SU-DHL-6 (cell line): ENCODE measurements around the gene PSAPL1.

Experiments used
- H2AFZ ChIP-seq: fragments of 200-600 bp; sonication (generic); 2 replicates; pipeline ENCODE4 v1.6.1; 2014; ENCODE audit warnings: low read depth, mild to moderate bottlenecking, moderate library complexity, mixed read lengths, antibody characterized with exemption, low read length; ENCODE audit not compliant: severe bottlenecking
- H3F3A ChIP-seq: fragments of 200-600 bp; shearing (Covaris generic); 2 replicates; pipeline ENCODE4 v1.6.0; 2016; ENCODE audit warnings: antibody characterized with exemption, mild to moderate bottlenecking; ENCODE audit not compliant: insufficient read depth
- H3K27ac ChIP-seq: fragments of 200-600 bp; sonication (generic); 2 replicates; pipeline ENCODE4 v1.5.1; 2016; ENCODE audit warnings: low read depth, mild to moderate bottlenecking, low read length, moderate library complexity, mixed read lengths
- H3K27me3 ChIP-seq: fragments of 200-600 bp; sonication (generic), shearing (Covaris generic); 2 replicates; pipeline ENCODE4 v1.6.0; 2014; ENCODE audit warnings: mild to moderate bottlenecking, low read length
- H3K36me3 ChIP-seq: fragments of 200-600 bp; sonication (generic); 2 replicates; pipeline ENCODE4 v1.6.1; 2014; ENCODE audit warnings: mild to moderate bottlenecking, low read length, mixed read lengths
- H3K4me2 ChIP-seq: fragments of 300-600, 200-600 bp; shearing (Covaris generic), sonication (generic); 2 replicates; pipeline ENCODE4 v1.6.0; 2014; ENCODE audit warnings: low read length, low read depth, mild to moderate bottlenecking; ENCODE audit not compliant: poor library complexity, severe bottlenecking
- H3K4me3 ChIP-seq: fragments of 200-600 bp; sonication (generic); 2 replicates; pipeline ENCODE4 v1.5.1; 2014; ENCODE audit warnings: antibody characterized with exemption, low read length, mild to moderate bottlenecking, mixed read lengths; ENCODE audit not compliant: insufficient read depth, poor library complexity, severe bottlenecking
- H3K79me2 ChIP-seq: fragments of 200-600 bp; sonication (generic); 2 replicates; pipeline ENCODE4 v1.6.1; 2014; ENCODE audit warnings: mild to moderate bottlenecking, low read length, moderate library complexity; ENCODE audit not compliant: insufficient read depth
- H3K9ac ChIP-seq: fragments of 200-600 bp; sonication (generic); 2 replicates; pipeline ENCODE4 v1.7.0; 2014; ENCODE audit warnings: mild to moderate bottlenecking, low read length
- H3K9me2 ChIP-seq: fragments of 200-600 bp; sonication (generic); replicated peaks from 2 replicates; pipeline ENCODE4 v1.6.1; 2014; ENCODE audit warnings: low read length; ENCODE audit not compliant: insufficient read depth
- H3K9me3 ChIP-seq: fragments of 200-600 bp; sonication (generic); 2 replicates; pipeline ENCODE4 v1.6.1; 2014; ENCODE audit warnings: low read length, mixed read lengths; ENCODE audit not compliant: insufficient read depth
- H4K20me1 ChIP-seq: fragments of 200-600 bp; sonication (generic); 2 replicates; pipeline ENCODE4 v1.6.1; 2014; ENCODE audit warnings: low read depth, mild to moderate bottlenecking, antibody characterized with exemption, low read length, moderate library complexity, mixed read lengths
- EZH2phosphoT487 ChIP-seq: fragments of 200-600 bp; sonication (generic), shearing (Covaris generic); conservative IDR thresholded peaks from 2 replicates; pipeline ENCODE4 v1.6.1; 2018; ENCODE audit warnings: mild to moderate bottlenecking, antibody characterized with exemption, low read length, moderate library complexity, mixed read lengths
- TF ChIP-seq, protein P1 (sequence below): fragments of 200-600 bp; sonication (generic); IDR thresholded peaks from one replicate; pipeline ENCODE4 v1.5.1; 2017; ENCODE audit warnings: antibody characterized with exemption, mild to moderate bottlenecking, low read length, moderate library complexity; ENCODE audit not compliant: insufficient read depth, poor library complexity, severe bottlenecking

Gene PSAPL1

DNA sequence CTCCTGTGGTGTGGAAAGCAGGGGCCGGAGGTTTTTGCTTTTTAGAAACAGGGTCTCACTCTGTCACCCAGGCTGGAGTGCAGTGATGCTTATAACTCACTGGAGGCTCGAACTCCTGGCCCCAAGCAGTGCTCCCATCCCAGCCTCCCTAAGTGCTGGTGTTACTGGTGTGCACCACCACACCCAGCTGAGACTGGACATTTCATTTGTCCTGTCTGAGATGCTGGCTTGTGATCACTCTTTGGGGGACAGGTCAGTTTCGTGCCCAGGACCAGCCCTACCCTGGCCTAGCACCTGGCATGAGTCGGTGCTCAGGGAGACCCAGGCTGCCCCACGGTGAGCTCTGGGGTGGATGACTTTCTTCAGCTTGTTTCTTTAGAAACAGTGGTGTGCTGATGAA lies 11.3 kb downstream of the PSAPL1 start:
- Histone ChIP-seq H3K36me3 (no peaks in the 10 kb centered on the region), H4K20me1 (no peaks in the 10 kb centered on the region), H3K9me2 (no peaks in the 10 kb centered on the region), H3K4me3 (no peak overlapping the region), H3K9ac (no peak overlapping the region), H3K4me2 (no peak overlapping the region), H3K27me3 (no peaks in the 10 kb centered on the region), H3F3A (no peaks in the 10 kb centered on the region), H3K9me3 (no peaks in the 10 kb centered on the region), H3K79me2 (no peaks in the 10 kb centered on the region), H2AFZ (no peak overlapping the region), H3K27ac (no peak overlapping the region)
- TF ChIP-seq, protein P1, sequence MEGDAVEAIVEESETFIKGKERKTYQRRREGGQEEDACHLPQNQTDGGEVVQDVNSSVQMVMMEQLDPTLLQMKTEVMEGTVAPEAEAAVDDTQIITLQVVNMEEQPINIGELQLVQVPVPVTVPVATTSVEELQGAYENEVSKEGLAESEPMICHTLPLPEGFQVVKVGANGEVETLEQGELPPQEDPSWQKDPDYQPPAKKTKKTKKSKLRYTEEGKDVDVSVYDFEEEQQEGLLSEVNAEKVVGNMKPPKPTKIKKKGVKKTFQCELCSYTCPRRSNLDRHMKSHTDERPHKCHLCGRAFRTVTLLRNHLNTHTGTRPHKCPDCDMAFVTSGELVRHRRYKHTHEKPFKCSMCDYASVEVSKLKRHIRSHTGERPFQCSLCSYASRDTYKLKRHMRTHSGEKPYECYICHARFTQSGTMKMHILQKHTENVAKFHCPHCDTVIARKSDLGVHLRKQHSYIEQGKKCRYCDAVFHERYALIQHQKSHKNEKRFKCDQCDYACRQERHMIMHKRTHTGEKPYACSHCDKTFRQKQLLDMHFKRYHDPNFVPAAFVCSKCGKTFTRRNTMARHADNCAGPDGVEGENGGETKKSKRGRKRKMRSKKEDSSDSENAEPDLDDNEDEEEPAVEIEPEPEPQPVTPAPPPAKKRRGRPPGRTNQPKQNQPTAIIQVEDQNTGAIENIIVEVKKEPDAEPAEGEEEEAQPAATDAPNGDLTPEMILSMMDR: no peak
- TF ChIP-seq EZH2phosphoT487: no peak

DNA sequence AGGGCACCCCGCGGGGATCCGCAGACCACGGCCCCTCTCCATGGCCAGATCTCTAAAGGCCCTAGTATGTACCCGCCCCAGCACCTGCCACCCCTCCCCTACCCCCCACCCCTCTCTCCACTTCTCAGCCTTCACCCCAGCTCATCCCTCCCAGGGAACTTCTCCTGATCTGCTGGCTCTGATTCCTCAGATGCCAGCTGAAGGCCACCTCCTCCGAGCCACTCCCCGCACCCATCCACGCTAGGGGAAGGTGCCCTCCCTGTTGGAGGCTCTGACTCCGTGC lies 11.9 kb downstream of the PSAPL1 start:
- no peak overlapping the region for H3K4me2 ChIP-seq
- H3K79me2 ChIP-seq: no peaks in the 10 kb centered on the region
- TF ChIP-seq EZH2phosphoT487: no peak
- TF ChIP-seq, protein P1: no peak
- H3K4me3 ChIP-seq: no peak overlapping the region
- H3K27ac ChIP-seq: no peak overlapping the region
- no peak overlapping the region for H3K9ac ChIP-seq
- H3K9me2 ChIP-seq: no peaks in the 10 kb centered on the region
- no peaks in the 10 kb centered on the region for H4K20me1 ChIP-seq
- H3K9me3 ChIP-seq: no peaks in the 10 kb centered on the region
- no peak overlapping the region for H2AFZ ChIP-seq
- H3K36me3 ChIP-seq: no peaks in the 10 kb centered on the region
- no peaks in the 10 kb centered on the region for H3F3A ChIP-seq
- H3K27me3 ChIP-seq: no peaks in the 10 kb centered on the region

DNA sequence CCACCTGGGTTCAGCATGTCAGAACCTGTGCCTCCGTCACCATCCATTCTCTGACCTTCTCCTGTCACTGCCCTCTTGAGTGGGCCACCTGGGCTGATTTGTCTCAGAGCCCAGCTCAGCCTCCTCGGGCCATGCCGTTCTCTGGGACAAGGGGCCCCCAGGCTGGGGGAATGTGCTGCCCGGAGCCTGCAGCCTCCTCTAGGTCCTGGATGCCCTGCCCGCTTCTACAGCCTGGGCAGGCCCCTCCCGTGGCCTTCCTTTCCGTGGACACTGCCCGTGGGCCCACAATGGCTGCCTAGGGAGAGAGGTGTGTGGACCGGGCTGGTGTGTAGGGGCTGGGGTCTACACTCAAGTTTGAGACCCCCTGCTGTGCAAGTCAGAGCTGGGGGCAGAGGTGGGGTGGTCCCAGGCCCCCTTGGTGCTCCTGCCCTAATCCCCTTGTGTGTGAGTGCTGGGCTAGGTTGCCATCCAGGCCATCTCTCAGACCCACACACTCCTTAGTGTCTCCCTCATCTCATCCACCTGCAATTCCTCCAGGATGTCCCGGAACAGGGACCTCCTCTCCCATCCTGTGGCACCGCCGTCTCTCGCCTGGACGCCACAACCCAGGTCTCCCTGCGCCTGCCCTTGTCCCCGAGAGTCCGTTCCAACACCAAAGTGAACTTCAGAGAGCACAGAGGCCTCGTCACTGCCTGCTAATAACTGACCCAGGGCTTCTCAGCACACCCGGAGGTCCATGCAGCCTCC lies 12.4 kb downstream of the PSAPL1 start:
- no peaks in the 10 kb centered on the region for H3K36me3 ChIP-seq
- no peaks in the 10 kb centered on the region for H3K9me3 ChIP-seq
- H3K27me3 ChIP-seq: no peaks in the 10 kb centered on the region
- H2AFZ ChIP-seq: no peak overlapping the region
- no peaks in the 10 kb centered on the region for H3K79me2 ChIP-seq
- no peak overlapping the region for H3K27ac ChIP-seq
- H3K9me2 ChIP-seq: no peaks in the 10 kb centered on the region
- H3K4me2 ChIP-seq: no peak overlapping the region
- no peaks in the 10 kb centered on the region for H4K20me1 ChIP-seq
- no peak overlapping the region for H3K4me3 ChIP-seq
- no peak for TF ChIP-seq EZH2phosphoT487
- TF ChIP-seq, protein P1: no peak
- H3K9ac ChIP-seq: no peak overlapping the region
- H3F3A ChIP-seq: no peaks in the 10 kb centered on the region
